Dendritic cell treated with granulocyte-macrophage colony-stimulating factor and Interleukin-4, amounts not matched to agents 40 ng/mL and 50 ng/mL, for 4 days (primary cell): ENCODE results near the gene GLP1R.
A peak's percentile ranks its signal among the peaks of the same experiment; 100 is the strongest.

ENCODE experiments used
- H3K27ac Mint-ChIP-seq: one replicate; pipeline ENCODE4 v1.8.0; 2022; ENCODE audit warnings: mild to moderate bottlenecking, mixed read lengths
- H3K27me3 Mint-ChIP-seq: one replicate; pipeline ENCODE4 v1.8.0; 2022; ENCODE audit warnings: mild to moderate bottlenecking, mixed read lengths
- H3K36me3 Mint-ChIP-seq: one replicate; pipeline ENCODE4 v1.8.0; 2022; ENCODE audit warnings: low read depth, mixed read lengths
- H3K4me1 Mint-ChIP-seq: one replicate; pipeline ENCODE4 v1.8.0; 2022; ENCODE audit warnings: low read depth, mixed read lengths
- H3K4me3 Mint-ChIP-seq: one replicate; pipeline ENCODE4 v1.8.0; 2022; ENCODE audit warnings: mild to moderate bottlenecking, moderate library complexity, mixed read lengths
- H3K9me3 Mint-ChIP-seq: one replicate; pipeline ENCODE4 v1.8.0; 2022; ENCODE audit warnings: mixed read lengths
- intact Hi-C: fragments of 100-400 bp; cut with micrococcal nuclease; formaldehyde crosslinking; loops from one replicate; pipeline ENCODE4 v1.15.0; 2022

Gene GLP1R

DNA sequence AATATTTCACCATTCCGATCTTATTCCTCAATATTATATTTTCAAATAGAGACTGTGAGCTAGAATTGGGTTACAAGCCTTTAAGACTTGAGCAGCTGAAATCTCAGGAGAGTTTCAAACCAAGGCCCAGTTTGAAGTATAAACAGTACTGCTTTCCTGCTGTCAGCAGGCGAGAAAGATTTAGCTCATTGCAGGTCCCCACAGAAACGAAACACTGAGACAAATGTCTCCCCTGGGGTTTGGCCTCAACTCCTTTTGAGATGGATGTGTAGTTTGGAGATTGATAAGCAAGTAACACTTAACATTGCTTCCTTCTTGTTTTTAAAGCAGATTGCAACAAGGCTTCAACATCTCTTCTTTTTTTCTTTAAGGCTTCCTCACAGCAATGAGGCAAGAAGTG, 22.4 kb upstream of the GLP1R start:
- Mint-ChIP-seq H3K9me3 (no peaks in the 10 kb centered on the region), H3K27me3 (peaks cover 23% of the 10 kb centered on the region), H3K4me3 (no peak overlapping the region), H3K36me3 (no peaks in the 10 kb centered on the region), H3K27ac (no peak overlapping the region), H3K4me1 (no peaks in the 10 kb centered on the region)
- intact Hi-C loops, result no loop called here

GRCh38 chr6:39029156-39030011, 19.2 kb upstream of the GLP1R start:
- Mint-ChIP-seq H3K9me3 (no peaks in the 10 kb centered on the region), H3K27ac (no peak overlapping the region), H3K36me3 (no peaks in the 10 kb centered on the region), H3K4me3 (no peak overlapping the region), H3K4me1 (no peaks in the 10 kb centered on the region), H3K27me3 (peaks cover 36% of the 10 kb centered on the region)
- intact Hi-C loops, result no loop called here

GRCh38 chr6:39035681-39036080, 12.9 kb upstream of the GLP1R start:
- H3K4me1 Mint-ChIP-seq, result peaks cover 8% of the 10 kb centered on the region
- no peaks in the 10 kb centered on the region for H3K9me3 Mint-ChIP-seq
- intact Hi-C loops, result no loop called here
- no peaks in the 10 kb centered on the region for H3K36me3 Mint-ChIP-seq
- H3K27ac Mint-ChIP-seq, result no peak overlapping the region
- H3K4me3 Mint-ChIP-seq, result no peak overlapping the region
- H3K27me3 Mint-ChIP-seq, result peaks cover 48% of the 10 kb centered on the region

DNA sequence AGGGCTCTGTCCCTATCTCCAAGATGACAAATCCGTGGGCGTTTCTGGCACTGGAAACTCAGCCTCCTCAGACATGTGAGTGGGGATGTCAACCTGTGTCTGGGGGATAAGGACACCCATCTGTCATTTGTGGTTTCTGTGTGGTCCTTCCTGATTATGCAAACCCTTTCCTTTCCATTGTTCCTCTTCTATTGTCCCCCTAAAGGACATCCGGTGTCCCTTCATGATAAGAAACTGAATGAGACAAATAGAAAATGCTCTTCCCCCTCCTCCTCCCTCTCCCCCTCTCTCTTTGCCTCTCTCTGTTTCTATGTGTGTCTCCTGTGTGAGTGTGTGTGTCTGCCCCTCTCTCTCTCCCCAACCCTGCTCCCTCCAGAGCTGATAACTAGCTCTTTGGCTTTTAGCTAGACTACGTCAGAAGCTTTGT, 11.5 kb upstream of the GLP1R start:
- no peak overlapping the region for H3K27ac Mint-ChIP-seq
- no peak overlapping the region for H3K4me3 Mint-ChIP-seq
- intact Hi-C loops, result no loop called here
- no peaks in the 10 kb centered on the region for H3K9me3 Mint-ChIP-seq
- H3K36me3 Mint-ChIP-seq, result no peaks in the 10 kb centered on the region
- H3K4me1 Mint-ChIP-seq, result peaks cover 8% of the 10 kb centered on the region
- H3K27me3 Mint-ChIP-seq, result peaks cover 47% of the 10 kb centered on the region

- no peaks in the 10 kb centered on the region for H3K9me3 Mint-ChIP-seq
- H3K36me3 Mint-ChIP-seq, result no peaks in the 10 kb centered on the region
- H3K4me3 Mint-ChIP-seq, result no peak overlapping the region
- peaks cover 46% of the 10 kb centered on the region for H3K27me3 Mint-ChIP-seq
- intact Hi-C loops, result no loop called here
- H3K27ac Mint-ChIP-seq, result no peak overlapping the region
- H3K4me1 Mint-ChIP-seq, result peaks cover 8% of the 10 kb centered on the region
Observed at GRCh38 chr6:39037707-39038106, 10.9 kb upstream of the GLP1R start.

GRCh38 chr6:39040080-39040673, 8.4 kb upstream of the GLP1R start:
- Mint-ChIP-seq H3K36me3 (no peaks in the 10 kb centered on the region), H3K27me3 (peaks cover 53% of the 10 kb centered on the region), H3K27ac (no peak overlapping the region), H3K4me3 (no peak overlapping the region), H3K4me1 (peaks cover 8% of the 10 kb centered on the region), H3K9me3 (no peaks in the 10 kb centered on the region)
- intact Hi-C loops, result no loop called here

DNA sequence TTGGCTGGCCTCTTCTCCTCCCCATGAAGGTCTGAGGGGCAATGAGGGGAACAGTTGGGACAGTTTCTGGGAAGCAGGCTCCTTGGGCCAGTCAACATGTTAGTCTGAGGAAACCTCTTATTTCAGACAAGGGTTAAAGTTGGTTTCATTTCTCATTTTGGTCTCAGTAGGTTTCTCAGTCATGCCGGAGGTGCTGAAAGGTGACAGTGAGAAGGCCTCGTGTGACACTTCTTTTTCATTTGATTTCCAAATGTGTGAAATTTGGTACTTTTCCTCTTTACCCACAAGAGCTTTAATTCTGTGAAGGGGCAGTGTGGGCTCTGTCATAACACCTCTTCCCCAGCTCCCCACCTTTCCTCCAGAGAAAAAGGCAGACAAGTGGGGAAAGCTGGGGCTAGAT, 7.5 kb upstream of the GLP1R start:
- Mint-ChIP-seq H3K4me1 (peaks cover 8% of the 10 kb centered on the region), H3K27ac (no peak overlapping the region), H3K4me3 (no peak overlapping the region), H3K27me3 (peaks cover 52% of the 10 kb centered on the region), H3K9me3 (no peaks in the 10 kb centered on the region), H3K36me3 (no peaks in the 10 kb centered on the region)
- intact Hi-C loops, result no loop called here

GRCh38 chr6:39043776-39044175, 4.8 kb upstream of the GLP1R start:
- Mint-ChIP-seq H3K27ac (no peak overlapping the region), H3K27me3 (peaks cover 54% of the 10 kb centered on the region), H3K36me3 (no peaks in the 10 kb centered on the region), H3K4me3 (no peak overlapping the region), H3K4me1 (no peaks in the 10 kb centered on the region), H3K9me3 (no peaks in the 10 kb centered on the region)
- intact Hi-C loops, result no loop called here

GRCh38 chr6:39044181-39044580, 4.4 kb upstream of the GLP1R start:
- Mint-ChIP-seq H3K9me3 (no peaks in the 10 kb centered on the region), H3K36me3 (no peaks in the 10 kb centered on the region), H3K27ac (no peak overlapping the region), H3K4me1 (peaks cover 4% of the 10 kb centered on the region), H3K27me3 (peaks cover 57% of the 10 kb centered on the region), H3K4me3 (no peak overlapping the region)
- intact Hi-C loops, result no loop called here

DNA sequence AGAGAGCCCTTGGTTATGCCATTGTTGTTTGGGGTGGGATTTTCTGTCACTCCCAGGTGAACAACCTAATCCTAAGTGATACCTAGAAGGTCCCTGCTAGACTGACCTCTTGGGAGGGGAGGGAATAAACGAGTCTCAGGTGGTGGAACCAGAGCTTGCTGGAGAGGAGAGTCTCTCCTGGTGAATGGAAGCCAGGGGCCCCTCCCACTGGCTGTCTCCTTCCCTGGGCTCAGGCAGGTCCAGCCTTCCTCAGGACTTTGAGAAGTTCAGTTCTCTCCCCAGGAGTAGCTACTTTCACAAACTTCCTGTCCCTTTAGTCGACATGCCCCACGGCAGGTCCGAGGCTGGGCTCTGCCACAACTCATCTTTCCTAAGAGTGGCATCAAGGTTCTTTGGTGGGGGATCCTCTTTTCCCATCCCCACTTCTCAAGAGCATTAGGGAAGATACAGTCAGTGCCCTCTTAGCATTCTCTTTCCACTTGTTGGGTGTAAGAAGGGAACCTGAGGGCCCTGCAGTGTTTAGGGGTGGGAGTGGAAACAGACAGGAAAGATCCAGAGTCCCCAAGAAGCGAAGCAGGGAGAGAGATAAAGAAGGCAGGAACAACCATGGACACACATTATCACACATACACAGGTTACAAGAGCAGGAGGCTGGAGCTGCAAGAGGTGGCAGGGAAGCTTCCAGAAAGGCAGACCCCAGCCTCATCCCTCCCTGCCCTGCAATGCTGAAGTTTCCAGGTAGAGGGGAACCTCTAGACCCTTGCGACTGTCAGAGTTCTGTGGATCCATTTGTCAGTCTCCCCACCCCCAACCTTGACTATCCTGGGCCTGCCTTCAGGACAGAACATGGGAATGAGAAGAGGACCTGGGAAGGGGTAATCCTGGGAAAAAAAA, 900 bp upstream of the GLP1R start:
- intact Hi-C loops, result no loop called here
- no peak overlapping the region for H3K4me3 Mint-ChIP-seq

DNA sequence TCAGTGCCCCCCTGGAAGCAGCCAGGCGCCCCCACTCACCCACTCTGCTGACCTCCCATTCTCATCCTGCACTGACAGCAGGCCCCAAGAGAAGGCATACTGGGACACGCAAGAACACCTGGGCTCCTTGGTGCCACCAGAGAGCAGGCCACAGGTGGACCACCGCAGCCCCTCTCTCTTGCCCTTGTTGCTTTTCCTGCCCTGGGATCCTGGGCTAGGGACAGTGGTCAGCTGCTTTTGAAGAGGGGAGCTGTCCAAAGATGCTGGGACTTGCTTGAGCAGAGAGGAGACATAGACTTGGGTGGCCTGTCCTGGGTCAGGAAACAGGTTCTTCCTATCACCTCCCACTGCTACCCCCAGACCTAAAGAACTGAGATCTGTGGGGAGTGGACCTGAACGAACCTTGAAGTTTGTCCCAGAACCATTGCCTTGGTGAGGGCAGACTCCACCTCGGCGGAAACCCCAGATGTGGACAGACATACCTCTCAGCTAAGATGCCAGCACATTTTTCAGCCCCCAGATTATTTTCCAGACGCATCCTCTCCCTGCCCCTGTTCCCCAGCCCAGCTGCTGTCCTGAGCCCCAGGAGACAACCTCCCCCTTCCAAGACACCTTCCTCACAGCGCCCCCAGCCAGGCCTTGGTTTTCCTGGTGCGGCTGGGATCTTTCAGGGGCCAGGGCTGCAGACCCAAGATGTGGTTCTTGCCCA, 1.1 kb downstream of the GLP1R start:
- Mint-ChIP-seq H3K4me1 (peaks cover 39% of the 10 kb centered on the region), H3K4me3 (no peak overlapping the region), H3K9me3 (no peaks in the 10 kb centered on the region), H3K27me3 (peaks cover 68% of the 10 kb centered on the region), H3K36me3 (no peaks in the 10 kb centered on the region), H3K27ac (no peak overlapping the region)
- intact Hi-C loops, result no loop called here

More for the DNA sequence above, 900 bp upstream of the GLP1R start:
- Mint-ChIP-seq H3K9me3 (no peaks in the 10 kb centered on the region), H3K4me1 (peaks cover 19% of the 10 kb centered on the region), H3K27me3 (peaks cover 76% of the 10 kb centered on the region), H3K27ac (no peak overlapping the region), H3K36me3 (no peaks in the 10 kb centered on the region)

- intact Hi-C loops, result no loop called here
- H3K27ac Mint-ChIP-seq, result no peak overlapping the region
- no peak overlapping the region for H3K4me3 Mint-ChIP-seq
- no peaks in the 10 kb centered on the region for H3K36me3 Mint-ChIP-seq
- peaks cover 39% of the 10 kb centered on the region for H3K4me1 Mint-ChIP-seq
- H3K9me3 Mint-ChIP-seq, result no peaks in the 10 kb centered on the region
- H3K27me3 Mint-ChIP-seq, result peaks cover 63% of the 10 kb centered on the region
Observed at GRCh38 chr6:39050453-39051112, 2.0 kb downstream of the GLP1R start.

- peaks cover 58% of the 10 kb centered on the region for H3K27me3 Mint-ChIP-seq
Observed at GRCh38 chr6:39051399-39052122, 3.0 kb downstream of the GLP1R start.

More at GRCh38 chr6:39051399-39052122, 3.0 kb downstream of the GLP1R start:
- Mint-ChIP-seq H3K4me1 (peaks cover 39% of the 10 kb centered on the region), H3K9me3 (no peaks in the 10 kb centered on the region), H3K36me3 (no peaks in the 10 kb centered on the region), H3K27ac (peak overlapping the region; percentile 0), H3K4me3 (no peak overlapping the region)
- intact Hi-C loops, result no loop called here
